Trophoblast cell (in vitro differentiated cells and primary cell): ENCODE data around the gene PRPF31.
"Not testable (repeated sequence)": the region's sequence is repeated elsewhere in the genome, so short reads cannot be mapped to it uniquely, and the experiment has no call there.

Source experiments
- DNase-seq, 2 donors: peaks; one replicate each; pipeline ENCODE4 v3.0.0-alpha.2; 2016
- H2AFZ ChIP-seq: 2 replicates; pipeline ENCODE4 v1.6.1; 2013; ENCODE audit warnings: low read length, moderate library complexity, mild to moderate bottlenecking; ENCODE audit not compliant: insufficient read depth, poor library complexity
- H2AK5ac ChIP-seq: 2 replicates; pipeline ENCODE4 v1.6.1; 2013; ENCODE audit warnings: mild to moderate bottlenecking, low read length
- H2BK120ac ChIP-seq: 2 replicates; pipeline ENCODE4 v1.6.1; 2013; ENCODE audit warnings: low read length, mild to moderate bottlenecking, moderate library complexity; ENCODE audit not compliant: insufficient read depth, poor library complexity
- H2BK12ac ChIP-seq: 2 replicates; pipeline ENCODE4 v1.6.1; 2013; ENCODE audit warnings: mild to moderate bottlenecking, low read length, moderate library complexity
- H2BK5ac ChIP-seq: 2 replicates; pipeline ENCODE4 v1.6.1; 2013; ENCODE audit warnings: low read length, low read depth, moderate library complexity, mild to moderate bottlenecking; ENCODE audit not compliant: poor library complexity
- H3K14ac ChIP-seq: 2 replicates; pipeline ENCODE4 v1.6.1; 2013; ENCODE audit warnings: mild to moderate bottlenecking, low read length
- H3K18ac ChIP-seq: 2 replicates; pipeline ENCODE4 v1.6.1; 2013; ENCODE audit warnings: mild to moderate bottlenecking, low read length
- H3K23ac ChIP-seq: 2 replicates; pipeline ENCODE4 v1.6.1; 2013; ENCODE audit warnings: low read length
- H3K27ac ChIP-seq: 2 replicates; pipeline ENCODE4 v1.5.1; 2013; ENCODE audit warnings: low read depth, mild to moderate bottlenecking, inconsistent platforms, low read length, moderate library complexity
- H3K27me3 ChIP-seq: 2 replicates; pipeline ENCODE4 v1.6.1; 2013; ENCODE audit warnings: inconsistent platforms, mild to moderate bottlenecking, low read length, moderate library complexity; ENCODE audit not compliant: insufficient read depth
- H3K36me3 ChIP-seq, 2 experiments: 1 replicate in 1 of 2; 2 replicates in 1 of 2; pipeline ENCODE4 v1.6.1; 2013; ENCODE audit warnings: low read length in 2 of 2, mild to moderate bottlenecking in 2 of 2, moderate library complexity in 1 of 2; ENCODE audit not compliant: insufficient read depth in 2 of 2, control insufficient read depth in 1 of 2
- H3K4ac ChIP-seq: 2 replicates; pipeline ENCODE4 v1.6.1; 2013; ENCODE audit warnings: low read depth, mild to moderate bottlenecking, low read length, moderate library complexity
- H3K4me1 ChIP-seq, 2 experiments: 1 replicate in 1 of 2; 2 replicates in 1 of 2; pipeline ENCODE4 v1.6.1; 2013; ENCODE audit warnings: low read length in 2 of 2, mild to moderate bottlenecking in 2 of 2, moderate library complexity in 1 of 2; ENCODE audit not compliant: insufficient read depth in 2 of 2, control insufficient read depth in 1 of 2
- H3K4me2 ChIP-seq: 2 replicates; pipeline ENCODE4 v1.6.1; 2013; ENCODE audit warnings: inconsistent platforms, mild to moderate bottlenecking, low read length, moderate library complexity
- H3K4me3 ChIP-seq: 2 replicates; pipeline ENCODE4 v1.5.1; 2013; ENCODE audit warnings: mild to moderate bottlenecking, low read depth, low read length, inconsistent platforms
- H3K79me1 ChIP-seq: one replicate; pipeline ENCODE4 v1.6.1; 2013; ENCODE audit warnings: low read length
- H3K79me2 ChIP-seq: 2 replicates; pipeline ENCODE4 v1.6.1; 2013; ENCODE audit warnings: low read length, mild to moderate bottlenecking; ENCODE audit not compliant: control insufficient read depth, insufficient read depth, poor library complexity
- H3K9ac ChIP-seq: 2 replicates; pipeline ENCODE4 v1.6.1; 2013; ENCODE audit warnings: mild to moderate bottlenecking, low read length
- H3K9me3 ChIP-seq: 2 replicates; pipeline ENCODE4 v1.6.1; 2013; ENCODE audit warnings: low read depth, mild to moderate bottlenecking, control low read depth, inconsistent platforms, low read length; ENCODE audit not compliant: insufficient read depth
- H4K12ac ChIP-seq: 2 replicates; pipeline ENCODE4 v1.6.1; 2013; ENCODE audit warnings: low read depth, mild to moderate bottlenecking, low read length, moderate library complexity
- H4K8ac ChIP-seq: 2 replicates; pipeline ENCODE4 v1.6.1; 2013; ENCODE audit warnings: low read depth, mild to moderate bottlenecking, low read length, moderate library complexity
- H4K91ac ChIP-seq: one replicate; pipeline ENCODE4 v1.6.1; 2013; ENCODE audit warnings: low read depth, mild to moderate bottlenecking, low read length, moderate library complexity
- WGBS: extraction: QIAGEN DNeasy Blood & Tissue Kit; methylation state at CpG from one replicate; pipeline ENCODE4 v1.1.7; 2013; ENCODE audit warnings: missing lambda C conversion rate; ENCODE audit not compliant: insufficient read length, insufficient coverage; ENCODE audit errors: extremely low coverage; 5-methylcytosine and 5-hydroxymethylcytosine counted together

The PRPF31 gene

DNA sequence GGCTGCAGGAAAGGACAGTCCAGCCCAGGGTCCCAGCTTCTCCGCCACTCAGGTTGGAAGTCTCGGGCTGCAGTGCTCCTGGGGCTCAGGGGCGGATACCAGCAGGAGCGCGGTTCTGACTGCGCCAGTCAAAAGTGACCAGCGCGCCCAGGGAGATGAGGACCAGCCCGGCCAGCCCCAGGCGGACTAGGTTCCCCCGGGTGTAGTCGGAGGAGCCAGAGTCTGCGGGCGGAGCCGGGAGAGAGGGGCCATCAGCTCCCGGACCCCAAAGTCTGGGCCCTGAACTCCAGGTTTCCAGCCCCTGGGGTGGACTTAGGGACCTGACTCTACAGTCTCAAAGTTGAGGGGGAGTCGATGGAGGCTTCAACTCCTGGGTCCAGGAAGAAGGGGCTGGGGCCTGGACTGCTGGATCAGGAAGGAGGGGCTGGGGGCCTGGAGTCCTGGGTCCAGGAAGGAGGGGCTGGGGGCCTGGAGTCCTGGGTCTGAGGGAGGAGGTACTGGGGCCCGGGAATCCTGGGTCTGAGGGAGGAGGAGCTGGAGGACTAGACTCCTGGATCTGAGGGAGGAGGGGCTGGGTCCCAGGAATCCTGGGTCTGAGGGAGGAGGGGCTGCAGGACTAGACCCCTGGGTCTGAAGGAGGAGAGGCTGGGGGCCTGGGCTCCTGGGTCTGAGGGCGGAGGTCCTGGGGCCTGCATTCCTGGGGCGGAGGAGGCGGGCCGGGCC is 20.3 kb upstream of the PRPF31 start:
- H3K4me3 ChIP-seq: no peak overlapping the region
- H3K18ac ChIP-seq: no peak overlapping the region
- H3K79me2 ChIP-seq: no peaks in the 10 kb centered on the region
- no peak overlapping the region for H4K91ac ChIP-seq
- no peak overlapping the region for H3K4ac ChIP-seq
- no peak overlapping the region for H2AK5ac ChIP-seq
- no peaks in the 10 kb centered on the region for H3K36me3 ChIP-seq
- no peak for DNase-seq
- H2AFZ ChIP-seq: no peak overlapping the region
- no peak overlapping the region for H3K23ac ChIP-seq
- no peaks in the 10 kb centered on the region for H3K79me1 ChIP-seq
- no peak overlapping the region for H3K27ac ChIP-seq
- peak overlapping the region; percentile 14 for H4K8ac ChIP-seq
- peaks cover 3 to 6% of the 10 kb centered on the region in 2 experiments for H3K4me1 ChIP-seq
- H2BK5ac ChIP-seq: no peak overlapping the region
- H3K9me3 ChIP-seq: peaks cover 7% of the 10 kb centered on the region
- H3K4me2 ChIP-seq: peak overlapping the region; percentile 79
- no peak overlapping the region for H4K12ac ChIP-seq
- no CpG with 5 or more reads among the region's 22 CpGs for WGBS
- H3K14ac ChIP-seq: no peak overlapping the region
- H3K27me3 ChIP-seq: peaks cover 5% of the 10 kb centered on the region
- H2BK120ac ChIP-seq: no peak overlapping the region
- H2BK12ac ChIP-seq: no peak overlapping the region
- H3K9ac ChIP-seq: no peak overlapping the region

DNA sequence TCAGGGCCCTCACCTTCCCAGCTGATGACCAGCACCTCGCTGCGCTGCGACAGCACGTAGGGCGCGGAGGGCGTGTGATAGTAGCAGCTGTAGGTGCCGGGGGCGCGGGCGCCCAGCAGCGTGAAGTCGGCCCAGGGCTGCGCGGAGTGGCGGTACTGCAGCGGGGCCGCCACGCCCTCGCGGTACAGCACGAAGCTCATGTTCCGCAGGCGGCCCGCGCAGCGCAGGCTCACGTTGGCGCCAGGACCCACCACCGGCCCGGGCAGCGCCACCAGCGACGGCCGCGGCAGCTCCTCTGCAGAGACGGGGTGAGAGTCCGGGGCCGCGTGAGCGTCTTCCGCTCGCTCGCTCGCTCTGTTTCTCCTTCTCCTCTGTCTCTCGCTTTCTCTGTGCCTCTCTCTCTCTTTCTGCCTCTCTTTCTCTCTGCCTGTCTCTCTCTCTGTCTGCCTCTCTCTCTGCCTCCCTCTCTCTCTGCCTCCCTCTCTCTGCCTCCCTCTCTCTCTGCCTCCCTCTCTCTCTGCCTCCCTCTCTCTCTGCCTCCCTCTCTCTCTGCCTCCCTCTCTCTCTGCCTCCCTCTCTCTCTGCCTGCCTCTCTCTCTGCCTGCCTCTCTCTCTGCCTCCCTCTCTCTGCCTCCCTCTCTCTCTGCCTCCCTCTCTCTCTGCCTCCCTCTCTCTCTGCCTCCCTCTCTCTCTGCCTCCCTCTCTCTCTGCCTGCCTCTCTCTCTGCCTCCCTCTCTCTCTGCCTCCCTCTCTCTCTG is 19.5 kb upstream of the PRPF31 start:
- not testable (repeated sequence) for H3K79me2 ChIP-seq, H3K36me3 ChIP-seq, H4K91ac ChIP-seq, H3K27me3 ChIP-seq, H3K14ac ChIP-seq, H3K27ac ChIP-seq, H3K18ac ChIP-seq, H3K9me3 ChIP-seq, H3K23ac ChIP-seq, H3K79me1 ChIP-seq, H2AK5ac ChIP-seq, H2BK12ac ChIP-seq, H3K9ac ChIP-seq, H3K4ac ChIP-seq, H2BK5ac ChIP-seq, H4K12ac ChIP-seq, H3K4me1 ChIP-seq, H2BK120ac ChIP-seq
- Histone ChIP-seq H3K4me2 (peak overlapping the region; percentile 79), H4K8ac (peak overlapping the region; percentile 14), H3K4me3 (peak overlapping the region; percentile 43), H2AFZ (peak overlapping the region; percentile 32)
- DNase-seq: peak in 1 of 2 donors; percentile 32
- no CpG with 5 or more reads among the region's 46 CpGs for WGBS

DNA sequence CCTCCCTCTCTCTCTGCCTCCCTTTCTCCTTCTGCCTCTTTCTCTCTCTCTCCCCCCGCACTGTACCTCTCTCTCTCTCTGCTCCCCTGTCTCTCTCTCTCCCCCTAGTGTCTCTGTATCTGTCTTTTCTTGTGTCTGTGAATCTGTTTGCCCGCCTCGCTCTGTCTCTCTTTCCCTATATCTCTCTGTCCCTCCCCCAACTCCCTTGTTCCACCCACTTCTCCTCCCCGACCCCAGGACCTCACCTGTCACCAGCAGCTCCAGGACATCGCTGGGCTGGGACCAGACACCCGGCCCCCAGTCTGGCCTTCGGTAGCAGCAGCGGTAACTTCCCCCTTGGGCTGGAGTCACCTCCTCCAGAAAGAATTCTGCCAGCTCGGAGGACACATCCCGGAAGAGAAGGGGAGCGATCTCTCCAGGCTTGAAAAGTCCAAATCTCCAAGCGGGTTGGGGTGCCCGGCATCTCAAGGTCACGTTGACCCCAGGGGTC is 18.9 kb upstream of the PRPF31 start:
- Histone ChIP-seq H3K23ac (no peak overlapping the region), H3K9me3 (peaks cover 7% of the 10 kb centered on the region), H3K14ac (no peak overlapping the region), H3K18ac (no peak overlapping the region), H3K27me3 (peaks cover 5% of the 10 kb centered on the region), H2BK120ac (no peak overlapping the region), H3K27ac (no peak overlapping the region), H3K9ac (no peak overlapping the region), H4K91ac (no peak overlapping the region), H3K4me3 (no peak overlapping the region), H2AK5ac (no peak overlapping the region), H2AFZ (no peak overlapping the region), H3K79me2 (no peaks in the 10 kb centered on the region), H3K36me3 (no peaks in the 10 kb centered on the region), H3K4me2 (peak overlapping the region; percentile 20), H3K4me1 (peaks cover 3 to 6% of the 10 kb centered on the region in 2 experiments), H2BK5ac (no peak overlapping the region), H4K8ac (peak overlapping the region; percentile 8), H4K12ac (no peak overlapping the region), H2BK12ac (no peak overlapping the region), H3K4ac (no peak overlapping the region), H3K79me1 (no peaks in the 10 kb centered on the region)
- no CpG with 5 or more reads among the region's 14 CpGs for WGBS
- no peak for DNase-seq

DNA sequence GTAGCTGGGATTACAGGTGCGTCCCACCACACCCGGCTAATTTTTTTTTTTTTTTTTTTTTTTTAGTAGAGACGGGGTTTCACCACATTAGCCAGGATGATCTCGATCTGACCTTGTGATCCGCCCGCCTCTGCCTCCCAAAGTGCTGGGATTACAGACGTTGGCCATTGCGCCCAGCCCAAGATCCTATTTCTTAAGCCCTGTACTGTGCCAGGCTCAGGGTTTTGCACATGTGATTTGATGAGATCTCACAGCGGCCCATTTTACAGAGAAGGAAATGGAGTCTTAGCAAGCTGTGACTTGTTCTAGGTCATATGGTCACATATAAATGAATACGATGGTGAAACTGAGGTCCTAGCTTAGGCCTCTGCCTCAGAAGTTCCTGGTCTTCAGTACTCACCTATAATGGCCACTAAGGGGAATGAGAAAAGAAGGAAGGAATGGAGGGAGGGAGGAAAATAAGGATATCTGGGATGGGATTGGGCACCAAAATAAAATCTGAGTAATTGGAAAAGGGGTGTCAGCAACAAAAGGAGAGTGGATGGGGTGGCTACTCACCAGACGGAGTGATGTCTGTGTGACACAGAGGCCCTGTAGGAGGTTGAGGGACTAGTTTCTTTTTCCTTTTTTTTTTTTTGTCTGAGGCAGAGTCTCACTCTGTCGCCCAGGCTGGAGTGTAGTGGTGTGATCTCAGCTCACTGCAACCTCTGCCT is 16.2 kb upstream of the PRPF31 start:
- WGBS: no CpG with 5 or more reads among the region's 12 CpGs

More for the DNA sequence above, 16.2 kb upstream of the PRPF31 start:
- Histone ChIP-seq H3K23ac (no peak overlapping the region), H2BK12ac (no peak overlapping the region), H3K36me3 (no peaks in the 10 kb centered on the region), H4K8ac (no peak overlapping the region), H3K9ac (no peak overlapping the region), H3K79me1 (peaks cover 7% of the 10 kb centered on the region), H3K4me1 (peaks cover 3 to 13% of the 10 kb centered on the region in 2 experiments), H3K14ac (no peak overlapping the region), H2BK120ac (no peak overlapping the region), H3K4me3 (no peak overlapping the region), H3K9me3 (peaks cover 7% of the 10 kb centered on the region), H2AFZ (no peak overlapping the region), H3K27me3 (peaks cover 5% of the 10 kb centered on the region), H3K27ac (no peak overlapping the region), H3K18ac (no peak overlapping the region), H2AK5ac (no peak overlapping the region), H3K79me2 (peaks cover 5% of the 10 kb centered on the region), H4K91ac (no peak overlapping the region), H2BK5ac (no peak overlapping the region), H3K4ac (no peak overlapping the region), H4K12ac (no peak overlapping the region), H3K4me2 (no peak overlapping the region)
- DNase-seq: no peak
